Effector memory CD4-positive, alpha-beta T cell (primary cell): Measurements from ENCODE around the gene POTEG.
"Not testable (repeated sequence)": the region's sequence is repeated elsewhere in the genome, so short reads cannot be mapped to it uniquely, and the experiment has no call there.

Experiments used
- DNase-seq, 3 donors: peaks; one replicate each; pipeline ENCODE4 v3.0.0-alpha.2; 2020
- H3K27ac ChIP-seq: 2 replicates; pipeline ENCODE4 v1.7.0; 2013; ENCODE audit warnings: mild to moderate bottlenecking, low read length, moderate library complexity; ENCODE audit not compliant: insufficient read depth, poor library complexity, severe bottlenecking
- H3K27me3 ChIP-seq: replicated peaks from 2 replicates; pipeline ENCODE4 v1.7.0; 2013; ENCODE audit warnings: mild to moderate bottlenecking, low read length; ENCODE audit not compliant: insufficient read depth, control insufficient read depth, poor library complexity, severe bottlenecking
- H3K36me3 ChIP-seq: 2 replicates; pipeline ENCODE4 v1.7.0; 2013; ENCODE audit warnings: mild to moderate bottlenecking, low read length, moderate library complexity; ENCODE audit not compliant: control insufficient read depth, insufficient read depth
- H3K4me1 ChIP-seq: 2 replicates; pipeline ENCODE4 v1.7.0; 2013; ENCODE audit warnings: low read length, mild to moderate bottlenecking; ENCODE audit not compliant: control insufficient read depth, insufficient read depth, poor library complexity, severe bottlenecking
- H3K4me3 ChIP-seq: 2 replicates; pipeline ENCODE4 v1.7.0; 2013; ENCODE audit warnings: low read length, low read depth, mild to moderate bottlenecking; ENCODE audit not compliant: insufficient read depth, poor library complexity, severe bottlenecking
- H3K9me3 ChIP-seq: 2 replicates; pipeline ENCODE4 v1.7.0; 2013; ENCODE audit warnings: mild to moderate bottlenecking, low read length, moderate library complexity; ENCODE audit not compliant: control insufficient read depth
- total RNA-seq, 3 donors: gene quantifications; one replicate each; lab custom pipeline; 2026; lab: John Stamatoyannopoulos, UW

POTEG gene
- total RNA-seq, result 0 to 0.19 (median 0) reads per million in 3 donors

- not testable (repeated sequence) for H3K36me3 ChIP-seq, H3K4me3 ChIP-seq, DNase-seq, H3K27me3 ChIP-seq, H3K9me3 ChIP-seq, H3K27ac ChIP-seq, H3K4me1 ChIP-seq
Observed at GRCh38 chr14:19434241-19434640, at the start of gene POTEG. Gene POTEG, minus strand, starts transcription at chr14:19434341. Its CDS starts 52 bp downstream, at chr14:19434289.

- H3K27me3 ChIP-seq, H3K36me3 ChIP-seq, H3K9me3 ChIP-seq, H3K27ac ChIP-seq, H3K4me1 ChIP-seq, DNase-seq, H3K4me3 ChIP-seq: not testable (repeated sequence)
Observed at GRCh38 chr14:19482093-19482492, 48.0 kb upstream of the POTEG start.

DNA sequence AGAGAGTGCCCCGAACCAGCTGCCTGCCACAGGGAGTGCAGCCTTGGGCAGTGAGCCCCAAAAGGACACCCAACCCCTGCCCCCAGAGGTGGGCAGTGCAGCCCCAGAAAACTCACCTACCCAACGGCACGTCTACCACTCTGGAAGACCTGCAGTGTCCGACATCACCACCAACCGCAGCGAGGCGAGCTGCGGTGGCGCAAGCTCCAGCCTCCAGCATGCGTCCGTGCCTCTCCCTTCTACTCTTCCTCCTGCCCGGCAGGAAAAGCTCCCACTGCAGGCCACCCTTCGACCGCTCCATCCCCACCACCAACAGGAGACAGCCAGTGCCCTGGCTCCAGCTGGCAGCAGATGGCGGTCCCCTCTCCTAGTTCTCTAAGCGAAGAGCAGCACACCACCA, 47.3 kb upstream of the POTEG start:
- H3K9me3 ChIP-seq, H3K36me3 ChIP-seq, H3K27ac ChIP-seq, H3K27me3 ChIP-seq, DNase-seq, H3K4me3 ChIP-seq, H3K4me1 ChIP-seq: not testable (repeated sequence)

- H3K27me3 ChIP-seq, H3K9me3 ChIP-seq, DNase-seq, H3K4me3 ChIP-seq, H3K4me1 ChIP-seq, H3K36me3 ChIP-seq, H3K27ac ChIP-seq: not testable (repeated sequence)
Observed at GRCh38 chr14:19480491-19480890, 46.4 kb upstream of the POTEG start.

- DNase-seq, H3K4me3 ChIP-seq, H3K27ac ChIP-seq, H3K4me1 ChIP-seq, H3K9me3 ChIP-seq, H3K27me3 ChIP-seq, H3K36me3 ChIP-seq: not testable (repeated sequence)
Observed at GRCh38 chr14:19445761-19446160, 11.6 kb upstream of the POTEG start.

DNA sequence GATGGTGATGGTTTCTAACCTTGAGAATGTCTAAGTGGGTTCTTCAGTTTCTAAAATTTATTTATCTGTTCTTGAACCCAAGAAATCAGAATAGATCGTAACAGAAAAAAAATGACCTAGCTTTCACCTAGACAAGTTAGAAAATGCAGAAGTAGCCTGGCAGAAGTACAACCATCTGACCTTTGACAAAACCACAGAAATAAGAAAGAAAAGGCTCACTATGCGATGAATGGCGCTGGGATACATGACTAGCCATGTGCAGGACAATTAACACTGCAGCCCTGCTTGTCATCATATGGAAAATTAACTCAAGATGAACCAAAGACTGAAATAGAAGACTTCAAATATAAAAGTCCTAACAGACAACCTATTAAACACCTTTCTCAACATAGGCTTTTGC, 5.7 kb upstream of the POTEG start:
- not testable (repeated sequence) for H3K27me3 ChIP-seq, H3K27ac ChIP-seq, DNase-seq, H3K9me3 ChIP-seq, H3K36me3 ChIP-seq, H3K4me1 ChIP-seq, H3K4me3 ChIP-seq

- not testable (repeated sequence) for H3K27me3 ChIP-seq, H3K4me3 ChIP-seq, DNase-seq, H3K4me1 ChIP-seq, H3K9me3 ChIP-seq, H3K27ac ChIP-seq, H3K36me3 ChIP-seq
Observed at GRCh38 chr14:19439219-19439618, 5.1 kb upstream of the POTEG start.

DNA sequence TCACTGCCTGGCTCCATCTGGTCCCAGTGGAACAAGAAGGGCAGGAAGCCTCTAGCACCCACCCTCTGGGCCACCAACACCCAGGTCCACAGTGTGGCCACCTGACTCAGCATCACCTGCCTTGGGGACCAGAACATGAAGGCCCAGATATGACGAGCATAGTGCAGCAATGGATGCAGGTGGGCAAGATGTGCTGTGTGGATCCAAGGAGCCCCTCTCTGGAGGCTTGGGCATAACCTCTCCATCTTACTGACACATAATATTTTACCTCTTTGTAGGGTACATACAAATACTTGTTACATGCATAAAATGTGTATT, 2.9 kb upstream of the POTEG start:
- not testable (repeated sequence) for H3K4me1 ChIP-seq, H3K27me3 ChIP-seq, H3K4me3 ChIP-seq, DNase-seq, H3K36me3 ChIP-seq, H3K9me3 ChIP-seq, H3K27ac ChIP-seq

- H3K27ac ChIP-seq, H3K4me1 ChIP-seq, H3K4me3 ChIP-seq, H3K27me3 ChIP-seq, H3K9me3 ChIP-seq, H3K36me3 ChIP-seq, DNase-seq: not testable (repeated sequence)
Observed at GRCh38 chr14:19436311-19437125, 2.4 kb upstream of the POTEG start.

GRCh38 chr14:19435852-19436251, 1.7 kb upstream of the POTEG start:
- H3K4me3 ChIP-seq, DNase-seq, H3K4me1 ChIP-seq, H3K36me3 ChIP-seq, H3K27me3 ChIP-seq, H3K9me3 ChIP-seq, H3K27ac ChIP-seq: not testable (repeated sequence)
